NCI-H2081 (cell line): Measurements from ENCODE around the gene SERPINB8.
"Not testable (repeated sequence)": the region's sequence is repeated elsewhere in the genome, so short reads cannot be mapped to it uniquely, and the experiment has no call there.

Experiments used
- DNase-seq, 2 experiments: peaks; one replicate each; lab custom pipeline; 2025; lab: John Stamatoyannopoulos, UW

Gene SERPINB8, protein sequence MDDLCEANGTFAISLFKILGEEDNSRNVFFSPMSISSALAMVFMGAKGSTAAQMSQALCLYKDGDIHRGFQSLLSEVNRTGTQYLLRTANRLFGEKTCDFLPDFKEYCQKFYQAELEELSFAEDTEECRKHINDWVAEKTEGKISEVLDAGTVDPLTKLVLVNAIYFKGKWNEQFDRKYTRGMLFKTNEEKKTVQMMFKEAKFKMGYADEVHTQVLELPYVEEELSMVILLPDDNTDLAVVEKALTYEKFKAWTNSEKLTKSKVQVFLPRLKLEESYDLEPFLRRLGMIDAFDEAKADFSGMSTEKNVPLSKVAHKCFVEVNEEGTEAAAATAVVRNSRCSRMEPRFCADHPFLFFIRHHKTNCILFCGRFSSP

DNA sequence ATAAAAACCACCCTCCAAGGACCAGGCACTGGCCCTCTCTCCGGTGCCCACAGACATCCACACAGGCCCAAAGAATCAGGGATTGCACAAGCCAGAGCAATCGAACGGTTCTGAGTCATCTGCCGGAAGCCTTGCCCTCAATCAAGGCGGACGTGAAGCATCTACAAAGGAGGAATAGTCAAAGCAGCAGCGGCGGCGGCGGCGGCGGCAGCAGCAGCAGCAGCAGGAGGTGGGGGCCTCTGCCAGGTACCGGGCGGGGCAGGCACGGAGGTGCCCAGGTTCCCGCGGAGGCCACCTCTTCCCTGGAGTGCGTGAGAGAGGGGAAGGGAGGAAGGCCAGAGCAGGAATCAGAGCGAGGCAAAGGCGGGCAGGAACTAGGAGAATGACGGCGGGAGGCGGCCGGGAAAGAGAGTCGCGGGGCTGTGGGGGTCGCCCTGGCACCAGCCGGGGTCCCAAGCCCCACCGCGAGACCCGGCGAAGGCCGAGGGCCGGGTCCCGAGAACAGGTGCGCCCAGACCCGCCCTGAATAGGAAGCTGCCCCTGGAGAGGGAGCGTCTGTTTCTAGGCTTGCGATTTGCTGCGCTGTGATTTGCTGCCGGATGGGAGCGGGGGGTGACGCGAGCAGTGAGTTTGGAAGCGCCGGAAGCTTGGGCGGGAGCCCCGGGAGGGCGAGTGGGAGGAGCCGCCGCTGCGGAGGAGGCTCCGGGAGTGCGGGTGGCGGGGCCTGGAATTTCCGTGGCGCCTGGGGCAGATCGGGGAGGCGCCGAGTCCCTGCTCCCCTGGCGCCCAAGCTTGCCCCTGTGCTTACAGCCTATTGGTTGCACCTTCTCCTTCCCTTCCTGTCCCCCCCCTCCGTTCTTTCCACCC, at the start of gene SERPINB8:
Gene SERPINB8 (plus strand): TSS at position 140 of the 867 bp plus-strand sequence. CDS start 8,228 bp downstream, outside the sequence.
- DNase-seq: peak; percentile 93 to 96

DNA sequence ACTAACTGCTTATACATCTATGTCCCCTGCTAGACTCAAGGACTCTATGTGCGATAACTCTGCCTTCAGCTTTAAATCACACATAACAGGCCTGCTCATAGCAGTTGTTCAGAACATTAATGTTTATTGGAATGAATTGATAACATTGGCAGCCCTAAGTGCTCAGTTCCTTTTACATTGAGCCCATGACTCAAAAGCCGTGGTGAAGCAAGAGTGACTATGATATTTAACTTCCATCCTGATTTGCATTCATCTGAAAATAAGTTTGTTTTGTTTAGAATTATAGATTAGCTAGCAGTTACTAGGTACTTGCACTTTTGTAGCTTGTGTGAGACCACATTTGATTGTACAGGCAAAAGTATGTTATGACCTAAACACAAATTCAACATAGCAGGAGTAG, 47.8 kb upstream of the SERPINB8 start:
- DNase-seq: no peak

DNA sequence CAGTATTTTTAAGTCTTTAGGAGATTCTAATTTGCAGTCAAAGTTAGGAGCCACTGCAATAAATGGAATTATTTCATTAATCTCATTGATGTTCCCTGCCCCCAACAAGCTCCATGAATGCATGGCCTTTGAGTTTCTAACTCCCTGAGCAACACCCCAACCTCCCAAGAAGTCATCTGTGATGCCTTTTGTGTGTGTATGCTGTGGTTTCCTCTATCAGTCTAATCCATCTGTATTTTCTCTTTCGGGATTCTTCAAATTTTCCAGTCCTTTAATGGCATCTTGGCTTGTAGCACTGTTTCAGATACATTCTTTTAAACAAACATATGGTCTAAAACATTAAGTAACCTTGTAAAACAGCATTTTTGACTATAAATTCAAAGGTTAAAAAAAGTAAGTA, 45.3 kb upstream of the SERPINB8 start:
- DNase-seq: no peak

DNA sequence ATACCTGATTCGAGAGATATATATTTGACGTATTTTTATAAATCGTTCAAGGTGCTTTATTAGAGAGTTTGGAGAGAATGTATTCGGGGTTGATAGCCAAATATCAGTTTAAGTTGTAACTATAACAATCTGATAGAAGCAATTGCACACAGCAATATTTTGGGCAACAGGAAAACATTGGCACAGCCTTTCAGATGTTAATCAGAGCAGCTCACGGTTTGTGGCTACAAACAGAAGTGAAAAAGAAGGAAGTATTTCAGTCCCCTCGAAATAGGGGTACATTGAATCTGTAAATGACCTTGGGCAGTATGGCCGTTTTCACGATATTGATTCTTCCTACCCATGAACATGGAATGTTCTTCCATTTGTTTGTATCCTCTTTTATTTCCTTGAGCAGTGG, 41.5 kb upstream of the SERPINB8 start:
- DNase-seq: no peak

DNA sequence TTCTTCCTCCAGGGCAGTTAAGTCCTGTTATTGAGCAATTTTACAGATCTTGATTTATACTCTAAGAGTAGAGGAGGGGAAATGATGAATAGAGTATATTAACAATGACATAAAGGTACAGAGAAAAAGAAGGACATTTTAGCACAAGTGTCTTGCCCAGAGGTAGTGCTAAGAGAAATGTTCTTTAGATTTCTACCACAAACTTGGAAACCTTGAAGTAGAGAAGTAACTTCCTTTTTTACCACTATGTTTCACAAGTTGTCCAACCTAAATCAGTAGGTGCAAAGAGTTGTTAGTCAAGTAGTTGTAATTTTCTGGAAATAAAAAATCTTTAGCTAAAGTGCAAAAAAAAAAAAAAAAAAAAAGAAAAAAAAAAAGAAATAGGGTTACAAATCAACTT, 40.5 kb upstream of the SERPINB8 start:
- DNase-seq: not testable (repeated sequence)

DNA sequence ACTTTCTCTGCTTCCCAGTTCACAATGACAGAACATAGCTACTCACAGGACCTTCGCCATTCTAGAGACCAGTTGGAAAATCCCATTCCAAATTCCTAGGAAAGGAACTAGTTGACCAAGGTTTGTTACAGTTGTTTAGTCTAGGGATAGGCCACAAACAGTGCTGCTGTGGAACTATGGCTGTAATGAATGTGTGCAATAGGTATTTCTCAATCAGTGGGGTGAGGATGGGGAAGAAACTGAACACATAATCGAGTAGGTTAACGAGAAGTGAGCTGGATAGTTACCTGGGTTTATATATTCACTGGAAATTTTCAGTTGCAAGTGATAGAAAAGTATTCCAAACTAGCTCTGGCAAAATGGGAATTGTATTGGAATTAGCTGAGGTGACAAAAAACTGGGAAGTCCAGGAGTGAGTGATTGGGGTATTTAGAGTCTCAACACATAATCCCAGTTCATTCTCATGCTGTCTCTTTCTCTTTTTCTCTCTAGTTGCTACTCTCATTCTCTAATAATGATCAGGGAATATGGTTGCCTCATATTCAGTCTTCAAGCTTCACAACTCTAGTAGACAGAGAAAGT, 39.0 kb upstream of the SERPINB8 start:
- DNase-seq: no peak

DNA sequence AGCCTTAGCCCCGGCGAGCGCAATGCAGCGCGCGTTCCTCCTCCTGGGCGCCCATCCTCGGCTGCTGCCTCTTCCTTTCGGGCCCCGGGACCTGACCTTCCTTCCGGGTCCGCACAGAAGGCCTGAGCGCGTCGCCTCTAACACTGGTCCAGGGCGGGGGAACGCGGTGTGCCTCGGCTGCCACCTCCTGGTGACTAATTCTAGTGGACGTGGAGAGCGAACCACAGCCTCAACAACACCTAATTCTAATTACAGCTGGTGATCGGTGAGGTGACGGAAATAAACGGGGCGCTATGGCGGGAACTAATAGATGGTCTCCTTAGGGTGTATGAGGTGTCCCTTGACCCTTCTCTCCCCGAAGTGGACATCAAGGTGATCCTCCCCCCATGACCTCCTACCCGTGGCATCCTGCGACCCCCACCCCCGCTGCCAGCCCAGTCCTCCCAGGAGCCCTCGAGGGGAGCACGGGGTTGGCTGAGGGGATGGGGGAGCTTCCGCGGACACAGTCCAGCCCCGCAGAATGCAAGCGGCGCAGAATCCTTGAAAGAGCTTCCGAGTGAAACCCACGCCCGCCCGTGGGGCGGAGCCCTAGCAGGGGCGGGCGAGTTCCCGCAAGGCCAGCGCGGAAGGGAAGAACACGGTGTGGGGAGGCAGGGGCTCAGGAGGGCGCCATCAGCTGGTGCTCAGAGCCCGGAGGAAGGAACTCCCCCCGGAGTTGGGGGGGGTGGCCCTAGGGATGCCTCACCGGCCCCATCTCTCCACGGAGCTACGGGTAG, 33.5 kb upstream of the SERPINB8 start:
- DNase-seq: peak; percentile 70 to 74

DNA sequence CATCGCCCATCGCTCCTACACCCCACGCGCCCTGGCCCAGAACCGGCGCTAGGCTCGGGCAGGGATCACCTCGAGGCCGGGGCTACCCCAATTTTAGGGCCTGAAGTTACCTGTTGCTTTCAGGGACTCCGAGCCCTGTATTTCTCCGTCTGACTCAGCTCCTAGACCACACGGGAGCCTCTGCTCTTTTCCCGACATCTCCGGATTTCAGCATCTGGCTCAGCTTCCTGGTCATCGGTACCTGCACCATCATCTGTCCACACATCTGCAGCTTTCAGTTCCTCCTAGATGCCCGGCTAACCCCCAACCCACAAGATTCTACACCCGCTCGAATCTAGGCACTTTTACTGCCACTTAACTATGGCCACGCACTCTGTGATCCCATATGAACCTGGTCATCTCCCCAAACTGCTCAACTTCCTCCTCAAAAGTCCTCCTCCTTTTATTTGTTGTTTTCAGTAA, 32.9 kb upstream of the SERPINB8 start:
- DNase-seq: no peak

DNA sequence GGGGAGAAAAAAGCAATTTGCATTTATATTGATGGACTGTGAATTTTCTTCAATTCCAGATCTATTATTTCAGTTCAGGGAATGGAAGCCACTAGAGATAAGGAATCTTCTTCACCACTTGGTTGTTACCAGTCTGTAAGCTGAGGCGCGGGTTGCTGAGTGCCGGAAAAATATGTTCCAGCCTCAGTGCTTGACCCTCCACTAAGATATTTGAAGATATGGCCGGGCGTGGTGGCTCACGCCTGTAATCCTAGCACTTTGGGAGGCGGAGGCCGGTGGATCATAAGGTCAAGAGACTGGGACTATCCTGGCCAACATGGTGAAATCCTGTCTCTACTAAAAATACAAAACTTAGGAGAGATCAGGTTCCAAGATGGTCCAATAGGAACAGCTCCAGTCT, 29.9 kb upstream of the SERPINB8 start:
- DNase-seq: no peak

DNA sequence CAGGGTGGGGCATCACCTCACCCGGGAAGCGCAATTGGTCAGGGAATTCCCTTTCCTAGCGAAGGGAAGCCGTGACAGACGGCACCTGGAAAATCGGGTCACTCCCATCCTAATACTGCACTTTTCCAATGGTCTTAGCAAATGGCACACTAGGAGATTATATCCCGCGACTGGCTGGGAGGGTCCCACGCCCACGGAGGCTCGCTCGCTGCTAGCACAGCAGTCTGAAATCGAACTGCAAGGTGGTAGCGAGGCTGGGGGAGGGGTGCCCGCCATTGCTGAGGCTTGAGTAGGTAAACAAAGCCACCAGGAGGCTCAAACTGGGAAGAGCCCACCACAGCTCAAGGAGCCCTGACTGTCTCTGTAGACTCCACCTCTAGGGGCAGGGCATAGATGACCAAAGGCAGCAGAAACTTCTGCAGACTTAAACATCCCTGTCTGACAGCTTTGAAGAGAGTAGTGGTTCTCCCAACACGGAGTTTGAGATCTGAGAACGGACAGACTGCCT, 29.3 kb upstream of the SERPINB8 start:
- not testable (repeated sequence) for DNase-seq

DNA sequence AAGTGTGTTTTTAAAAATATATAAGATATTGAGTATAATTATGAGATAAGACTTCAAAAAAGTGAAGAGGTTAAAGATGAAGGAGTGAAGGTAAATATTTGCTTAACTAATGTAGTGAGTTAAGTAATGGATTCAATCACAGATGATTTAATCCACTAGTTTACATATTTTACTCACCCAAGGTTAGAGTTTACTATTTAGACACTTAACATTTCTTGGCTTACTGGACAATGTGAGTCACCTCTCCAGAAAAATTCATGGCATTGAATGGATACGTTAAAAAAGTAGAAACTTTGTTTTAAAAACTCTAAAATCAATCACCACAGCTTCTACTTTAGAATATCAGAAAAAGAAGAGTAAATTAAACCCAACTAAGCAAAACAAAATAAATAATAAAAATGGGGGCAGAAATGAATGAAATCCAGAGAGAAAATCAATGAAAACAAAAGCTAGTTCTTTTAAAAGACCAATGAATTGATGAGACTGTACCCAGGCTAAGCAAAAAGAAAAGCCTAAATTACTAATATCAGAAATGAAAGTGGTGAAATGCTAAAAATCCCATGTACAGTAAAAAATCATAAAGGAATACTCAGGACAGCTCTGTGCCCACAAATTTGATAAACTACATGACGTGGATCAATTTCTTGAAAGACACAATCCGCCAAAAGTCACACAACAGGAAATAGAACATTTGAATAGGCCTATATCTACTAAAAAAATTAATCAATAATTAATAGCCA, 22.7 kb upstream of the SERPINB8 start:
- DNase-seq: no peak

DNA sequence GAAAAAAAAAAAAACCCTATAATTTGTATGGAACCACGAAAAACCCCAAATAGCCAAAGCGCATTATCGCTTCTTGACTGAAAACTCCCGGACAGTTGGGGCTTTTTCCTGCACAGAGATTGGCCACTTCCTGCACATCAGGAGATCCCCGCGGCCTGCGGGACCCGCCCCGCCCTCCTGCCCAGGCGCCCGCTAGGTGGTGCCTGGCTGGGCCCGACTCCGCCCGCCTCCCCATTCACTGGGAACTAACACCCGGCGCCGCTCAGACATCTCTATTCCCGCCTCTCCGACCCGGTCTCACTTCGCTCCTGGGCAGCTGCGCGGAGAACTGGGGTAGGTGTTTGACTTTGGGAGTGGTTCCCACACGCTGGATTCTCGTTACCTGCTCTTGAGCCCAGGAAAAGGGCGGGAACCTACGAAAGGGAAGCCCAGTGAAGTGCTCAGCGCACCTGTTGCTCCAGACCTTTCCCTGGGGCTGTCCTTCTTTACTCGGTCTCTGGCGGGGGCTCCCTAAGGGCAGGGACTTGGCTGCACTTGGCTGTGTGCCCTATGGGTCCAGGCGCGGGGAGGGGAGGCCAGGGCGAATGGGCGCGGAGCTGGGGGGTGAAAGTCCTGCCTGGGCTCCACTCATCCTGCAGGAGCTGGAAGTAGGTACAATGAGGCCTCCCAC, 20.7 kb upstream of the SERPINB8 start, which contains the start of gene HMSD:
Gene HMSD (plus strand): TSS at position 234 of the 670 bp plus-strand sequence. CDS start 4,155 bp downstream, outside the sequence.
- DNase-seq: peak; percentile 68 to 84

DNA sequence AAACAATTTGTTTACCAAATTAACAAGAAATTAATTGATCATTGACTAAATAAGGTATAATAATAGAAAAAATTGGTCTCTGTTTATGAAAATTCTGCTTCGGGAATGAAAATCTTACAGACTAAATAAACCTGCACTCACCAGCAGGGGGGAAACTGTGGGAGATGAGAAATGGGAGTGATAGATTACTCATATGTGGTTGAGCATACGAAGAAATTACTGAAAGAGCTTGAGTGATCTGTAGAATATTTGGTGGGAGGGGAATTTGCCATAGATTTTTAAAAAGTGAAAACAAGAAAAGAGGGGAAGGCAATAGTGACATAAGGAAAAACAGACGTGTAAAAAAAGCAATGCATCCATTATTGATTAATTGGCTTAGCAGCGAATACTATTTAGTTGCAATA, 18.6 kb upstream of the SERPINB8 start:
- no peak for DNase-seq

DNA sequence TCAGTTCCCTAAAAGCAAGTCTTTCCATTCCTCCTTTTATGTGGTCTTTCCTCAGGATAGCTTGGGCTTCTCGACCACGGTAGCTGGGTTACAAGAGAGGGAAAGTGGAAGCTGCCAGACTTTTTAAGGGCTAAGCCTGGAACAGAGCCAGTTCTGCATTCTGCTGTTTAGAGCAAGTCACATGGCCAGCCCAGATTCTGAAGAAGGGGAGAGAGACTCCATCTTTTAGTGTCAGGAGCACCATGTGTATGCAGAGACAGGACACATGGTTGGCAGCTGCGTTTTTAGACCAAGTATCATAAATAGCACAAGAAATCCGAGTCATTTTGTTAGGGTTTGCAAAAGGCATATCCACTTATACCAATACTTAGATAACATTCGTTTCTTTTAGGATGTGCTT, 16.1 kb upstream of the SERPINB8 start:
- no peak for DNase-seq

DNA sequence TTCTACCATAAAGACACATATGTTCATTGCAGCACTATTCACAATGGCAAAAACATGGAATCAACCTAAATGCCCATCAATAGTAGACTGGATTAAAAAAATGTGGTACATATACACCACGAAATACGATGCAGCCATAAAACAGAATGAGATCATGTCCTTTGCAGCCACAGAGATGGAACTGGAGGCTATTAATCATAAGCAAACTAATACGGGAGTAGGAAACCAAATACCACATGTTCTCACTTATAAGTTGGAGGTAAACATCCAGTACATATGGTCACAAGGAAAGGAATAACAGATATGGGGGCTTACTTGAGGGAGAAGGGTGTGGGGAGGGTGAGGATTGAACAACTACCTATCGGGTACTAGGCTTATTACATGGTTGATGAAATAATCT, 13.1 kb upstream of the SERPINB8 start:
- DNase-seq: no peak

DNA sequence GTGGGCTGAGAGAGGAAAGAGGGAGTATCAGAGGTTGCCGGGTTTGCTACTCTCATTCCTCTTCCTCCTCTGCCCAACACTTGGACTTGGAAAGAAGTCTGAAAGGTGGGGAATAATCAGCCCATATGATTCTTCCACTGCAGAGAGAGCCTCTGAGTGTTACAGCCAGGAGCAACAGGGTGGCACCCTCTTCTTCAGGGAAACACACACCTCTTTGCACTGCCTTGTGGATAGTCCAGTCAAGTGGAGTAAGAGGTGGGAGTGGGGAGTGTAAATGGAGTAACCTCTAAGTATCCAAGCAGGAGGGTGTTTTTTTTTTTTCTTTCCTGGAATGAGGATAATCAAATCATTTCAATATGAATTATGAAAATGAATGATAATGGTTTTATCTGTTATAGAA, 9.0 kb upstream of the SERPINB8 start:
- no peak for DNase-seq

DNA sequence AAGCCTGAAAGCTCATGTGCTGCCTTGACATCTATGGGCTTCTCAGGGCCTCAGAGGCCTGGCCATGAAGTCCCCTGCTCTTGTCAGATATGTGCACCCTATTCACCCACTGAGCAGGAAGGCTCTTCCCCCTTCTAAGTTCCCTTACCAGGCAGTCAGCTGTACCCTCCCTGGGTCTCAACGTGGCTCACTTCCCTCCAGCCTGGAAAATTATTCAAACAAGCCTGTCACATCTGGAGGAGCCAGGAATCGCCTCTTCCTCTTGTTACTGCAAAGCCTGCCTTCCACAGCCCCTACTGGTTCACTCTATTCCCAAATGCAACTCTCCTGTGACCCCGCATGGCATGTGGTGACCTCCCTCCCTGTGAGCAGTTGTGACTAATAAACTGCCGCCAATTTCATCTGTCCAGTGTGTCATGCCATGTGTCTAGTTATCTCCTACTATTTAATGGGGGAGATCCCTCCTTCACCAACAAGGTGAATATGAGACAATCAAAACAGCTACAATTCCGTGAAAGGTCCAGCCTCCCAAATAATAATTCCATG, 8.4 kb upstream of the SERPINB8 start:
- no peak for DNase-seq

DNA sequence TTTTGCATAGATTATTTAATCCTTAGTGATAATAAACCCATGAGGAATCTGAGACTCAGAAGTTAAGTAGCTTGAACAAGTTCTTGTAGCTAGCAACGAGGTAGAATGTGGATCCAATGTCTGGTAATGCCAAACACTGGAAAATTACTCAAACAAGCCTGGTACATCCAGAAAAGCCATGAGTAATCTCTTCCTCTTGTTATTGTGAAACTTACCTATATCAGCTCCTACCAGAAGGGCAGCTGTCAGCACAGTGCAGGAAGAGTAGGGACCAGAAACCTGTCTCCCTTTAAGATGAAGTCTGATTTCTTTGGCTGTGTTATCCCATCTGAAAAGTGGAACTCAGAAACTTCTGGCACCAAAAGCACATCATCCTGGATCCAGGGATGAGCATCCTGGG, 7.7 kb upstream of the SERPINB8 start:
- no peak for DNase-seq

DNA sequence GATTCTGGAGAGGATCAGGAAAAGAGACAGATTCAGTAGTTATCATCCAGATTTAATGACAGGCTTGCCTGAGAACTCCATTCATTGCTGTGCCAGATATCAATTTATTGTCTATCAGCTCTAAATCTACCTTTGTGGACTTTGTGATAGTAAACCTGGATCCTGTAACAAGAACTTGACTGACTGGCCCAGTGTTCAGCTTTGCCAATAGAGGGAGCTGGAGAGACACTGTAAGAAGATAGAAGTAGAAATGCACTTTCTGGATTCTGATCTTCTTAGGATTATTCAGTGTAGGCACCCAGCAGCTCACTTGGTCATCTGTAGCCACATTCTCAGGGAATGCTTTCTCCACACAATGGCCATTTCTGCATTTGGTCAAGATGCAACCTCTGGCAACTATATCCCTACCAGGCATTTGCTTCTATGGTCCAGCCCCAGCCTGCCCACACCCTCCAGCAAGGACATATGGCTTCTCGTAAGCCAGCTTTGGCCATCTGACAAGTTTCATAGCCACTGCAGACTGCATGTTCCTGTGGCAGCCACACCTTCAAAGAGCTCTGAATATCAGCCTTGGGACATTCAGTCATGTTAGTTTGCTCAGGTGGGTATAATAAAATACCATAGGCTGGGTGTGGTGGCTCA, 6.1 kb upstream of the SERPINB8 start:
- peak; percentile 39 to 40 for DNase-seq
